ENCODE results near the gene EPM2AIP1. TPM values are rescaled to one million over a fixed set of nuclear protein-coding genes. Genes with fewer than 3 reads are reported as not detected.

Gene EPM2AIP1
- total RNA-seq, 4 donors from 2014 or later: 11.2 to 15.2 (median 11.8) TPM

DNA sequence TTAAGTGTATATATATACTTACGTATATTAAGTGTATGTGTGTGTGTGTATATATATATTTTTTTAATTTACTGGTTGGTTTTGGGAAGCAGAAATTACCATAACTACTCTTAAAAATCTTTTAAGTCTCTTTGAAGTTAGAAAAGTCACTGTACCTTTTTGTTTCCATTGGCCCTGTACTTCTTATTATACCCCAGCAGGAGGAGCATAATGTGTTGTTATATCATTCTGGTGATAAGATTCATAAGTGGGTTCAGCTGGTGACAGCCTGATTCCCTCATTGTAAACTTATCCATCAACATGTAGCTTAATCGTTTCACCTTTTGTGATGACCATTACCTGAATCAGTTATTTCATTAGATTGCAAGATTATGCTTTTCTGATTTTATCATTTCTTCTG, 31.2 kb upstream of the EPM2AIP1 start:
- TF ChIP-seq, protein P1, sequence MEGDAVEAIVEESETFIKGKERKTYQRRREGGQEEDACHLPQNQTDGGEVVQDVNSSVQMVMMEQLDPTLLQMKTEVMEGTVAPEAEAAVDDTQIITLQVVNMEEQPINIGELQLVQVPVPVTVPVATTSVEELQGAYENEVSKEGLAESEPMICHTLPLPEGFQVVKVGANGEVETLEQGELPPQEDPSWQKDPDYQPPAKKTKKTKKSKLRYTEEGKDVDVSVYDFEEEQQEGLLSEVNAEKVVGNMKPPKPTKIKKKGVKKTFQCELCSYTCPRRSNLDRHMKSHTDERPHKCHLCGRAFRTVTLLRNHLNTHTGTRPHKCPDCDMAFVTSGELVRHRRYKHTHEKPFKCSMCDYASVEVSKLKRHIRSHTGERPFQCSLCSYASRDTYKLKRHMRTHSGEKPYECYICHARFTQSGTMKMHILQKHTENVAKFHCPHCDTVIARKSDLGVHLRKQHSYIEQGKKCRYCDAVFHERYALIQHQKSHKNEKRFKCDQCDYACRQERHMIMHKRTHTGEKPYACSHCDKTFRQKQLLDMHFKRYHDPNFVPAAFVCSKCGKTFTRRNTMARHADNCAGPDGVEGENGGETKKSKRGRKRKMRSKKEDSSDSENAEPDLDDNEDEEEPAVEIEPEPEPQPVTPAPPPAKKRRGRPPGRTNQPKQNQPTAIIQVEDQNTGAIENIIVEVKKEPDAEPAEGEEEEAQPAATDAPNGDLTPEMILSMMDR (IDR thresholded peaks at IDR 0.05; ENCODE audit: low read depth): no peak

DNA sequence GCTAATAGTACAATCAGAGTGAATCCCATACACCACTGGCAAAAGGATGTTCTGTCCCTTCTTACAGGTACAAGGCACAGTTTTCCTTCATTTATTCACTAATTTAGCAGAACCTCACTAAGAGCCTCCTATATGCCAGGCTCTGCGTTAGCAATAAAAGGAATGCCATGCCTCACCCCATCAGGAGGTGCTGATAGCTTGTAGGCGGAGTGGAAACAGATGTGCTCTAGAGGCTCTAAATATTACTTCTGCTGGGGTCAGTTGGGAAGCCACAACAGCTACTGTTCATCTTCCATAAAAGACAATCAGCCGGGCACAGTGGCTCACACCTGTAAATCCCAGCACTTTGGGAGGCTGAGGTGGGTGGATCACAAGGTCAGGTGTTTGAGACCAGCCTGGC, 24.8 kb upstream of the EPM2AIP1 start:
- TF ChIP-seq, protein P1 (IDR thresholded peaks at IDR 0.05; ENCODE audit: low read depth): no peak

DNA sequence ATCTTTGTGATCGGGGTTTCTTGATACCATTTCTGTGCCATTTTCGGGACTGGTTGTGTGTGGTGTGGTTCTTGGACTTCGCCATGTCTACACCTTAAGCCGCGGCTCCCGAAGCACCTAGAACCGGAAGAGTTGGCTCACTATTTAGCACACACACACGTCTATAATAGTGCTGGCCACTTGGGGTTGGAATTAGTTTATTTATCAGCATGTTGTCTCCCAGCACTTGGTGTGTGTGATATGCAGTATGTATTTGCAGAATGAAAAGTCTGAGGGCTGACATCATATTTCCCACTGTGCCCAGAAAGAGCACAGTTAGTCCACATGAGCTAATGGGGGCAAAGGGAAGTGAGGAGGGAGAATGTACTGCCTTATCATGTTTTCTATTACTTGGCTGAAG, 24.0 kb upstream of the EPM2AIP1 start:
- TF ChIP-seq, protein P1 (IDR thresholded peaks at IDR 0.05; ENCODE audit: low read depth): no peak

- TF ChIP-seq, protein P1 (IDR thresholded peaks at IDR 0.05; ENCODE audit: low read depth): no peak
Measured at GRCh38 chr3:37015642-37016041, 22.7 kb upstream of the EPM2AIP1 start.

DNA sequence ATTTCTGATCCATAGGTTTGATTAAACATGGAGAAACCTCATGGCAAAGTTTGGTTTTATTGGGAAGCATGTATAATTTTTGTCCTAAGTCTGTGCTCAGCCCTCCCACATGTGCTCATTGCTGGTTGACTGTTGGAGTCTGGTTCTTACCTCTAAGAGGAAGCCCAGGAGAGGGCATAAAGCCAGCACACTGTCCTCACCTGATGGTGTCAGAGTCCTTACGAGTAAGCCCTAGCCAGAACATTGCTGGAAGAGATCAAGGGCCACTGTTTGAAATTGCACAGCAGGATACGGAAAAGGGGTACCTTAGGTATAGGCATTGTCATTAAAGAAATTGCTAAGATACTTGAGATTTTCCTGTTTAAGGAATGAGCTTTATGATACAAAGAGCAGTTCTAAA, 21.7 kb upstream of the EPM2AIP1 start:
- TF ChIP-seq, protein P1 (IDR thresholded peaks at IDR 0.05; ENCODE audit: low read depth): no peak

DNA sequence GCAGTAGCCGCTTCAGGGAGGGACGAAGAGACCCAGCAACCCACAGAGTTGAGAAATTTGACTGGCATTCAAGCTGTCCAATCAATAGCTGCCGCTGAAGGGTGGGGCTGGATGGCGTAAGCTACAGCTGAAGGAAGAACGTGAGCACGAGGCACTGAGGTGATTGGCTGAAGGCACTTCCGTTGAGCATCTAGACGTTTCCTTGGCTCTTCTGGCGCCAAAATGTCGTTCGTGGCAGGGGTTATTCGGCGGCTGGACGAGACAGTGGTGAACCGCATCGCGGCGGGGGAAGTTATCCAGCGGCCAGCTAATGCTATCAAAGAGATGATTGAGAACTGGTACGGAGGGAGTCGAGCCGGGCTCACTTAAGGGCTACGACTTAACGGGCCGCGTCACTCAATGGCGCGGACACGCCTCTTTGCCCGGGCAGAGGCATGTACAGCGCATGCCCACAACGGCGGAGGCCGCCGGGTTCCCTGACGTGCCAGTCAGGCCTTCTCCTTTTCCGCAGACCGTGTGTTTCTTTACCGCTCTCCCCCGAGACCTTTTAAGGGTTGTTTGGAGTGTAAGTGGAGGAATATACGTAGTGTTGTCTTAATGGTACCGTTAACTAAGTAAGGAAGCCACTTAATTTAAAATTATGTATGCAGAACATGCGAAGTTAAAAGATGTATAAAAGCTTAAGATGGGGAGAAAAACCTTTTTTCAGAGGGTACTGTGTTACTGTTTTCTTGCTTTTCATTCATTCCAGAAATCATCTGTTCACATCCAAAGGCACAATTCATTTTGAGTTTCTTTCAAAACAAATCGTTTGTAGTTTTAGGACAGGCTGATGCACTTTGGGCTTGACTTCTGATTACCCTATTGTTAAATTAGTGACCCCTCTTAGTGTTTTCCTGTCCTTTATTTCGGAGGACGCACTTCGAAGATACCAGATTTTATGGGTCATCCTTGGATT, 674 bp upstream of the EPM2AIP1 start, which contains the start of gene MLH1:
Gene MLH1, plus strand, starts transcription at position 193 of the 958 bp plus-strand sequence. Its CDS starts 30 bp downstream, at position 223.
- TF ChIP-seq, protein P1 (IDR thresholded peaks at IDR 0.05; ENCODE audit: low read depth): no peak

Measured in subcutaneous adipose tissue (tissue), 4 donors.